BJ (cell line): ENCODE measurements around the gene TPCN2. TPM values are rescaled to one million over a fixed set of nuclear protein-coding genes. Genes with fewer than 3 reads are reported as not detected.

Source experiments
- CTCF ChIA-PET: fragments of 350-600 bp; formaldehyde crosslinking; extraction: SDS; loops from one replicate; lab custom pipeline; 2021; ENCODE audit warnings: antibody characterized with exemption, inconsistent platforms; lab: Yijun Ruan, JAX
- POLR2A ChIA-PET: fragments of 300-600 bp; sonication (Branson Sonifier 250); formaldehyde crosslinking; extraction: SDS; loops from one replicate; lab custom pipeline; 2021; ENCODE audit warnings: antibody characterized with exemption; lab: Charles Lee
- DNase-seq: peaks from one replicate; pipeline ENCODE4 v3.0.0-alpha.2; 2011; ENCODE audit warnings: low read depth
- H3K27me3 ChIP-seq: 2 replicates; pipeline ENCODE4 v1.6.0; 2011; ENCODE audit warnings: low read length; ENCODE audit not compliant: control insufficient read depth, insufficient read depth
- H3K36me3 ChIP-seq: 2 replicates; pipeline ENCODE4 v1.5.1; 2011; ENCODE audit warnings: low read length; ENCODE audit not compliant: control insufficient read depth, insufficient read depth
- H3K4me3 ChIP-seq: 2 replicates; pipeline ENCODE4 v1.5.1; 2011; ENCODE audit warnings: low read depth, mild to moderate bottlenecking, control low read depth, low read length
- CTCF ChIP-seq: IDR thresholded peaks from 2 replicates; pipeline ENCODE4 v1.5.1; 2011; ENCODE audit warnings: low read depth, mild to moderate bottlenecking, control low read depth, inconsistent platforms, low read length, moderate library complexity; ENCODE audit not compliant: insufficient read depth
- polyA plus RNA-seq: library from polyadenylated mRNA; depleted of rRNA; stranded (reverse); fragments of >200 nt; gene quantifications from 2 replicates; pipeline ENCODE4 v1.2.3, GENCODE V29; 2011

TPCN2 gene
- polyA plus RNA-seq, 1 experiment, result 9.9 TPM

GRCh38 chr11:69114362-69114761 lies 65.6 kb downstream of the TPCN2 start:
- Histone ChIP-seq H3K27me3 (0 out of 2 replicates have a peak, but pooled peaks cover 4% of the 10 kb centered on the region), H3K4me3 (no peak overlapping the region), H3K36me3 (no peaks in the 10 kb centered on the region)
- no peak for DNase-seq
- CTCF ChIA-PET, result interaction anchor here (1.1 to 2.0 kb wide), 3 partner anchors 17 to 555 kb away, joined by 3 to 9 read pairs (median 5); no protein-coding TSS in a partner anchor
- POLR2A ChIA-PET, result no interaction called here
- no peak for TF ChIP-seq CTCF

GRCh38 chr11:69114811-69115523 lies 66.2 kb downstream of the TPCN2 start:
- no peak for DNase-seq
- Histone ChIP-seq H3K4me3 (no peak overlapping the region), H3K27me3 (0 out of 2 replicates have a peak, but pooled peaks cover 4% of the 10 kb centered on the region), H3K36me3 (no peaks in the 10 kb centered on the region)
- no peak for TF ChIP-seq CTCF
- CTCF ChIA-PET, result interaction anchor here (0.8 to 2.0 kb wide), 3 partner anchors 13 to 27 kb away, joined by 3 to 9 read pairs (median 4); no protein-coding TSS in a partner anchor
- POLR2A ChIA-PET, result no interaction called here

- Histone ChIP-seq H3K36me3 (no peaks in the 10 kb centered on the region), H3K27me3 (0 out of 2 replicates have a peak, but pooled peaks cover 4% of the 10 kb centered on the region), H3K4me3 (no peak overlapping the region)
- DNase-seq, result no peak
- ChIA-PET CTCF (interaction anchor here (0.8 to 1.0 kb wide), 2 partner anchors 14 to 28 kb away, joined by 3 to 4 read pairs; no protein-coding TSS in a partner anchor), POLR2A (no interaction called here)
- no peak for TF ChIP-seq CTCF
Measured at GRCh38 chr11:69115586-69116560, 67.1 kb downstream of the TPCN2 start.

GRCh38 chr11:69116671-69117070 lies 67.9 kb downstream of the TPCN2 start:
- ChIA-PET POLR2A (no interaction called here), CTCF (interaction anchor here (1.6 to 2.0 kb wide), 2 partner anchors 16 to 554 kb away, joined by 5 to 6 read pairs; no protein-coding TSS in a partner anchor)
- no peaks in the 10 kb centered on the region for H3K36me3 ChIP-seq
- no peak overlapping the region for H3K4me3 ChIP-seq
- 0 out of 2 replicates have a peak, but pooled peaks cover 4% of the 10 kb centered on the region for H3K27me3 ChIP-seq
- TF ChIP-seq CTCF, result no peak
- no peak for DNase-seq
